Activated CD8-positive, alpha-beta memory T cell treated with anti-CD3 and anti-CD28 coated beads for 36 hours (primary cell): ENCODE results near the gene CNDP1. TPM values are rescaled to one million over a fixed set of nuclear protein-coding genes. Genes with fewer than 3 reads are reported as not detected.

Experiments
- CTCF ChIA-PET: fragments of 350-600 bp; sonication (Branson Sonifier 250); formaldehyde crosslinking; loops from one replicate; lab custom pipeline; 2021; ENCODE audit warnings: antibody characterized with exemption; lab: Charles Lee
- POLR2A ChIA-PET: fragments of 350-600 bp; sonication (Branson Sonifier 250); formaldehyde crosslinking; loops from one replicate; lab custom pipeline; 2021; ENCODE audit warnings: antibody characterized with exemption; lab: Charles Lee
- total RNA-seq, 2 experiments: library from RNA; stranded (reverse); gene quantifications; one replicate each; pipeline ENCODE4 v1.2.3, GENCODE V29; 2021

Gene CNDP1
- total RNA-seq, 2 experiments from 2014 or later: not detected

GRCh38 chr18:74604361-74604760 is 70.1 kb downstream of the CNDP1 start:
- ChIA-PET CTCF (no interaction called here), POLR2A (no interaction called here)

GRCh38 chr18:74604774-74605173 is 70.5 kb downstream of the CNDP1 start:
- POLR2A ChIA-PET: no interaction called here
- CTCF ChIA-PET: no interaction called here

DNA sequence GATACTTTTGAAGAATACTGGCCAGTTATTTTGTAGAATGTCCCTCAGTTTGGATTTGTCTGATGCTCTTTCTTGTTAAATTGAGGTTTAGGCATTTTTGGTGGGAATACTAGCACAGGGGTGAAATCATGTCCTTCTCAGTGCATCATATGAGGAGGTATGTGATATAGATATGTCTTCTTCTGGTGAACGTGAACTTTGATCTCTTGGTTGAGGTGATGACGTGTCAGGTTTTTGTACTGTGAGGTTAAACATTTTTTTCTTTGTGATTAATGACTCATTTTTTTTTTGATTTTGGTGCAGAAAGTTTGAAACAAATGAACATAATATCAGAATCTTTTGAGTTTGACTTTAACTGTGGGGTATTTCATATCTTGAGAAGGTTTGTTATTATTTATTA is 74.4 kb downstream of the CNDP1 start:
- CTCF ChIA-PET: interaction anchor here (1.1 kb wide), 1 partner anchor 10 kb away, joined by 3 read pairs; no protein-coding TSS in a partner anchor
- POLR2A ChIA-PET: no interaction called here

- CTCF ChIA-PET: interaction anchor here (1.1 kb wide), 1 partner anchor 11 kb away, joined by 3 read pairs; no protein-coding TSS in a partner anchor
- POLR2A ChIA-PET: no interaction called here
Measured at GRCh38 chr18:74609535-74609934, 75.2 kb downstream of the CNDP1 start.

DNA sequence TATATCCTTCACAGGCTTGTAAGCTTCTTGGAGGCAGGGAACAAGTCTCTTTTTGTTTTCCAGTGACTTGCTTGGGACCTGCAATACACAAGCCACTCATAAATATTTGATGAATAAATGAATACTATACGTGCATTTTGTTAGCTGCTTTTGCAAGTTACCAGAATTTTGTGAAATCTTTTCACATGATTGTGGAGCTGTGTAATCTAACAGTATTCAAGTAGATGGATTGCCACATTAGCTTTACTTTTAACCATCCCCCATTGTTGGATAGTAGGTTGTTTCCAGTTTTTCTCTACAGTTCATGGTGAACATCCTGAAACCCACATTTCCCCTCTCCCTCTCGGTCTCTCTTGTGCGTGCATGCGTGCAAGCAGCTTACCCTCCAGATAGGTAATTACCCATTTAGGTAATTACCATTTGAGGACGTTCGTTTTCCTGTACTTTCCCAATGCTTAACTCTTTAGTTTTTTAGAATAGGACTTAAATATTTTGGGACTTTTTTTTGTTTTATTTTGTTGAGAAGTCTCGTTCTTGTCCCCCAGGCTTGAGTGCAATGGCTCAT is 75.8 kb downstream of the CNDP1 start:
- ChIA-PET POLR2A (no interaction called here), CTCF (interaction anchor here (1.1 kb wide), 1 partner anchor 11 kb away, joined by 3 read pairs; no protein-coding TSS in a partner anchor)

GRCh38 chr18:74610860-74611259 is 76.6 kb downstream of the CNDP1 start:
- CTCF ChIA-PET: no interaction called here
- POLR2A ChIA-PET: no interaction called here

GRCh38 chr18:74611765-74612164 is 77.5 kb downstream of the CNDP1 start:
- ChIA-PET POLR2A (no interaction called here), CTCF (no interaction called here)

DNA sequence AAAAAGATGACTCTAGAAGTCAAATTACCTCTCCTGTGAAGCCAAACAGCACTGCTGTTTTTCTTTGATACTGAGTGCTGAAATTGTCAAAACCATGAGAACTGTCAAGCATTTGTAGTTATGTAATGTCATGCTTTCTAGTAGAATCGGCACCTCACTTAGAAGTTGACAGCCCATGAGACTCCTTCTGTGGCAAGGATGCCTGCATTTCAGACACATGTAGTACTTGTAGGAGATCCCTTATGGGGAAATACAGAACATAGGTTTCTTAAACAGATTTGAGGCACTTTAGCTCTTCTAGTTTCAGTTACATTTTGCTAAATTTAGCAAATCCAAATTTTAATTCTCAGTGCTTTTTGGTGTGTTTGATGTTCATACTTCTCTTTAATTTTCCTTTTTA is 79.1 kb downstream of the CNDP1 start:
- CTCF ChIA-PET: no interaction called here
- POLR2A ChIA-PET: no interaction called here

DNA sequence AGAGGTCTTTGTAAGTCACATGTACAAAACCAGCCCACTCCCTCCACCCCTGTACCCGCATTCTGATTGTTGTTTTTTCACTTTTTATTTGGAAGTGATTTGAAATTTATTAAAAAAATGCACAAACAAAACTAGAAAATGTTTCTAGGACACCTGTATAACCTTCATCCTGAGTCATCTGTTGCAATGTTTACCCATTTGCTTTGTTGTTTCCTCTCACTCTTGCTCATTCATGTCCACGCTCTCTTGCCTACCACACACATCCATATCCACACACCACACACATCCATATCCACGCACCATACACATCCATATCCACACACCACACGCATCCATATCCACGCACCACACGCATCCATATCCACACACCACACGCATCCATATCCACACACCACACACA is 82.2 kb downstream of the CNDP1 start:
- ChIA-PET CTCF (no interaction called here), POLR2A (no interaction called here)

DNA sequence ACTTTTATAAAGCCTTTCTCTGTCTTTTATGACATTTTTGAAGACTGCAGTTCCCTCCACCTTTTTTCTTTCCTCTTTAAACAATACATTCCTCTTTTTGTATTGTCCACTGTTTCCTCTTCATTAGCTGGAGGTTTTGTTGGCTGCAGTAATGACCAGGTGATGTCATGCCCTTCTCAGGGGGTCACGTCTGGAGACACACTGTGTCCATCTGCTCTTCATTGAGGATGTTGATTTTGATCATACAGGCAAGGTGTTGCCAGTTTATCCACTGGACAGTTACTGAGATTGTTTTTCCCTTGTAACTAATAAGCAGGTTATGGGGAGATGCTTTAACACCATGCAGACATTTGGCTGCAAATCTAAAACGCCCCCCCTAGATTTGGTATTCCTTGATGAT is 83.2 kb downstream of the CNDP1 start:
- ChIA-PET POLR2A (no interaction called here), CTCF (no interaction called here)

- ChIA-PET CTCF (no interaction called here), POLR2A (no interaction called here)
Measured at GRCh38 chr18:74622072-74622471, 87.8 kb downstream of the CNDP1 start.

DNA sequence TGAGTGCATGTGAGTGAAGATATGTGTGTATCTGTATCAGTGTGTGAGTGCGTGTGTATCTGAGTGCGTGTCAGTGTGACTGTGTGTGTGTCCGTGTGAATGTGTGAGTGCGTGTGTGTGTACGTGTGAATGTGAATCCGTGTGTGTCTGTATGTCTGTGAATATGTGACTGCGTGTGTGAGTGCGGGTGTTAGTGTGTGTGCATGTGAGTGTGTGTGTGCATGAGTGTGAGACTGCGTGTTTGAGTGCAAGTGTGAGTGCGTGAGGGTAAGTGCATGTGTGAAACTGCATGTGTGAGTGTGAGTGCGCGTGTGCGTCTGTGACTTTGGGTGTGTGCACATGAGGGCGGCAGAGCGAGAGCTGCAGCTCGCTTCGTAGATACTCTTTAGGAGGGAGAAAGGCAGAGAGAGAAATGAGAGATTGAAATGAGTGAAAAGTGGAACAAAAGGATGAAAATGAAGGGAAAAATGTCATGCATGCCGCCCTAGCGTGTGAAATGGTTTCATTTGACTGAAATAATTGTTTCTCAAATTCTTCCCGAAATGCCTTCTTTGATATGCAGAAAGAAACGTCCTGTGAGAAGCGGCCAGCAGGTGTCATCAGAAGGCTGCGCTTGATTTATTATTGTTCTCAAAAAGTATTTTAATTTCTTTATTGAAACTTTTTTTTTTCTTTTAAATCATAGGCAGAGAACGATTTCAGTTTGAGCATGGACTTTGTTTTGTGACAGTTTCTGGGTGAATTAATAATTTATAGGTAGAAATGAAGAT is 88.9 kb downstream of the CNDP1 start:
- ChIA-PET POLR2A (no interaction called here), CTCF (no interaction called here)

DNA sequence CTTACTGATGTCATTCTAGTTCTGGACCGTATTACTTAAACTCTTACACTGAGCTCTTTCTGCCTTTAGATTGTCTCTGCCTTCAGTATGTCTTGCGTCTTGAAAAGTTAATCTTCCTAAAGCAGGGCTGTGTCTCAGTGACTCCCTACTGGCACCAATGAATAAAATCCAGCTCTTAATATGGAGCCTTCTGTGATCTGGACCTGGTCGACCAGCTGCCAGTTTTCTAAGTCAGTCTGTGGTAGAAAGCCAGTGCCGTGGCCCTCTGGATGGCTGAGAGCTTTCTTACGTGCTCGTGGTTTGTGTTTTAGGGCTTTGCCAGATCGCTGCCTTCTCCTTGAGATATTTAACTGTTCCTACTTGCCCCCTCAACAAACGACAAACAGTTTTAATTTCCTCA is 90.2 kb downstream of the CNDP1 start:
- POLR2A ChIA-PET: no interaction called here
- CTCF ChIA-PET: no interaction called here

GRCh38 chr18:74625157-74625556 is 90.9 kb downstream of the CNDP1 start:
- ChIA-PET CTCF (no interaction called here), POLR2A (no interaction called here)

DNA sequence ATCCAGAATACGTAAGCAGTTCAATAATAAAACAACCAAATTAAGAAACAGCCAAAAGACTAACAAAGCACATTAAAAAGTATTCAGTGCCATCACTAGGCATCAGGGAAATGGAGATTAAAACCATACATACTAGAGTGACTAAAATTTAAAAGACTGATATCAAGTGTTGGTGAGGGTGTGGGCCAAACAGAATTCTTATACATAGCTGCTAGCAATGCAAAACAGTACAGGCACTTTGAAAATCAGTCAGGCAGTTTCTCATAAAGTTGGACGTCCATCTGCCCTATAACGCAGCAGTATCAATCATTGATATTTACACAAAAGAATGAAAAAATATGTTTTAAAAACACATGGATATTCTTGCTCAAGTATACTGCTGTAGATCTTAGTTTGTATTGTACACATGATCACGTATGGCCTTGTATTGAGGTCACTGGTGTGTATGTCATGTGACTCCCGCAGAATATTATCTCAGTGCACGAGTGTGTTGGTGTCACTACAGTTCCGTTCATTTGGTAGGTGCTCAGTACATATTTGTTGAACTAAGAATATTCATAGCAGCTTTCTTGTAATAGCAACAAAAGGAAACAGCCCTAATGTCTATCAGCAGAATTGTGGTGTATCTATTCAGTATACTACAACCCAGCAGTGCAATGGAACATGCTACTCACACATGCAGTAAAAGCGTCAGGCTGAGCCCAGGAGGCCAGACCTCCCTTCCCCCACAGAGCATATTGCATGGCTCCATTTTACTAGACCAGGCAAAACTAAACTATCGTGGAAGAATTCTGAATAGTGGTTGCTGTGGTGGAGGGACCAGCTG is 92.0 kb downstream of the CNDP1 start:
- POLR2A ChIA-PET: no interaction called here
- CTCF ChIA-PET: no interaction called here

- POLR2A ChIA-PET: no interaction called here
- CTCF ChIA-PET: no interaction called here
Measured at GRCh38 chr18:74630804-74631203, 96.5 kb downstream of the CNDP1 start.

- ChIA-PET CTCF (no interaction called here), POLR2A (no interaction called here)
Measured at GRCh38 chr18:74631212-74631611, 96.9 kb downstream of the CNDP1 start.

DNA sequence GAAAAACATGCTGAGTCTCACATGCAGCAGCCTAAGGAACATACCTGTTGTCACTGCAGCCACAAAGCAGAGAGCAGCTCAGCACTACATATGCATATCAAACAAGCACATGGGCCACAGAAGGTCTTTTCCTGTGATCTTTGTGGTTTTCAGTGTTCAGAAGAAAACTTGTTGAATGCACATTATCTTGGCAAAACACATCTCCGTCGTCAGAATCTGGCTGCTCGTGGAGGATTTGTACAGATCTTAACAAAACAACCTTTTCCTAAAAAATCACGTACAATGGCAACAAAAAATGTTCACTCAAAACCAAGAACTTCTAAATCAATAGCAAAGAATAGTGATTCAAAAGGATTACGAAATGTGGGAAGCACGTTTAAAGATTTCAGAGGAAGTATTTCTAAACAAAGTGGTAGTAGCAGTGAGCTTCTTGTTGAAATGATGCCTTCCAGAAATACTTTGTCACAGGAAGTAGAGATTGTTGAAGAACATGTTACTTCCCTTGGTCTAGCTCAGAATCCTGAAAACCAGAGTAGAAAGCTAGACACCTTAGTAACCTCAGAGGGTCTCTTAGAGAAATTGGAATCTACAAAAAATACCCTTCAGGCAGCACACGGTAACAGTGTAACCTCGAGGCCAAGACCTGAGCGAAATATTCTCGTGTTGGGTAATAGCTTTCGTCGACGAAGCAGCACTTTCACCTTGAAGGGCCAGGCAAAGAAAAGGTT is 97.5 kb downstream of the CNDP1 start:
- POLR2A ChIA-PET: no interaction called here
- CTCF ChIA-PET: no interaction called here

GRCh38 chr18:74632351-74632679 is 98.0 kb downstream of the CNDP1 start:
- POLR2A ChIA-PET: no interaction called here
- CTCF ChIA-PET: no interaction called here

GRCh38 chr18:74632856-74633255 is 98.6 kb downstream of the CNDP1 start:
- CTCF ChIA-PET: no interaction called here
- POLR2A ChIA-PET: no interaction called here
